Renal pelvis (tissue), 4 donors: ENCODE data around the gene ALX4. TPM values are rescaled to one million over a fixed set of nuclear protein-coding genes. Genes with fewer than 3 reads are reported as not detected.

Experiments
- DNase-seq: peaks from one replicate; pipeline ENCODE4 v3.0.0-alpha.2; 2013
- polyA plus RNA-seq, 3 donors: library from polyadenylated mRNA; unstranded; fragments of 120-200 nt; gene quantifications; one replicate each; pipeline ENCODE4 v1.2.1, GENCODE V29; 2013; ENCODE audit not compliant: insufficient read length in 3 of 3

The ALX4 gene
- polyA plus RNA-seq, 3 donors, result 0.13 to 0.34 (median 0.27) TPM

DNA sequence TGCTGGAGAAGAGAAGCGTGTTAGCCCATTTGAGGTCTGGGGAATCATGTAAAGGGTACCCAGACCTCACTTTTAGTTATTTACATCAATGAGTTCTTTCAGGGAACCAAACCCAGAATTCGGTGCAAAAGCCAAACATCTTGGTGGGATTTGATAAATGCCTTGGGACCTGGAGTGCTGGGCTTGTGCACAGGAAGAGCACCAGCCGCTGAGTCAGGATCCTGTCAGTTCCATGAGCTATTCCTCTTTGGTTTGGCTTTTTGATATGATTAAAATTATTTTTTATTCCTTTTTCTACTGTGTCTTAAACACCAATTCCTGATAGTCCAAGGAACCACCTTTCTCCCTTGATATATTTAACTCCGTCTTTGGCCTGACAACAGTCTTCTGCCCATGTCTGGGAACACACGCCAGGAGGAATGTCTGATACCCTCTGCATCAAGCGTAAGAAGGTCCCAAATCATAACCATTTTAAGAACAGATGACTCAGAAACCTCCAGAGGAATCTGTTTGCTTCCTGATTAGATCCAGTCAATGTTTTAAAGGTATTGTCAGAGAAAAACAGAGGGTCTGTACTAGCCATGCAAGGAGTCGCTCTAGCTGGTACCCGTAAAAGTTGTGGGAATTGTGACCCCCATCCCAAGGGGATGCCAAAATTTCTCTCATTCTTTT lies 65.2 kb downstream of the ALX4 start:
- DNase-seq, result no peak

GRCh38 chr11:44243595-44244343 lies 66.2 kb downstream of the ALX4 start:
- peak; percentile 65 for DNase-seq

- DNase-seq, result no peak
These were observed 66.9 kb downstream of the ALX4 start for GRCh38 chr11:44243086-44243485.

GRCh38 chr11:44241851-44242250 lies 68.1 kb downstream of the ALX4 start:
- DNase-seq, result no peak

- DNase-seq, result no peak
These were observed 72.8 kb downstream of the ALX4 start for GRCh38 chr11:44237156-44237555.

- peak; percentile 53 for DNase-seq
These were observed 73.6 kb downstream of the ALX4 start for GRCh38 chr11:44236296-44236695.

DNA sequence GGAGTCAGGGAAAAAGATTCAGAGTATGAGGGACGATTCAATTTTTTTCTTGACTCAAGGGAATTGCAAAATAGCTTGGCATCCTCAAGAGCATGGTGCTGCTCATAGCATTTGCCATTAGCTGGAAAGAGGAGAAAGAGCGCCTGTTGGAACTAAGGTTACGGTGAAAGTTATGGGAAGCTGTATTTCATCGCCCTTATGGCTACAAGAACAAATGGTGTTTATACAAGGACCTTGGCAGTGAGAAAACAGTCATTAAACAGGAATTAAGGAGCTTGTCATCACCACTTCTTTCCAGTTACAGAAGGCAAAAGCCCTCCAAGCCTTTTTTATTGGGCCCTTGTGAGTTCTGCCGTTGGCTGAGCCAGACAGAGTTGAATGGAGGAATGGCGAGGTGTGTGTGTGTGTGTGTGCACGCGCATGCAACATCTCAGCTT lies 74.2 kb downstream of the ALX4 start:
- DNase-seq, result peak; percentile 69

GRCh38 chr11:44229624-44230023 lies 80.3 kb downstream of the ALX4 start:
- no peak for DNase-seq

GRCh38 chr11:44229098-44229497 lies 80.8 kb downstream of the ALX4 start:
- no peak for DNase-seq

- no peak for DNase-seq
These were observed 81.6 kb downstream of the ALX4 start for GRCh38 chr11:44228379-44228778.

- no peak for DNase-seq
These were observed 83.0 kb downstream of the ALX4 start for GRCh38 chr11:44226945-44227344.

- no peak for DNase-seq
These were observed 83.4 kb downstream of the ALX4 start for GRCh38 chr11:44226490-44226889.

DNA sequence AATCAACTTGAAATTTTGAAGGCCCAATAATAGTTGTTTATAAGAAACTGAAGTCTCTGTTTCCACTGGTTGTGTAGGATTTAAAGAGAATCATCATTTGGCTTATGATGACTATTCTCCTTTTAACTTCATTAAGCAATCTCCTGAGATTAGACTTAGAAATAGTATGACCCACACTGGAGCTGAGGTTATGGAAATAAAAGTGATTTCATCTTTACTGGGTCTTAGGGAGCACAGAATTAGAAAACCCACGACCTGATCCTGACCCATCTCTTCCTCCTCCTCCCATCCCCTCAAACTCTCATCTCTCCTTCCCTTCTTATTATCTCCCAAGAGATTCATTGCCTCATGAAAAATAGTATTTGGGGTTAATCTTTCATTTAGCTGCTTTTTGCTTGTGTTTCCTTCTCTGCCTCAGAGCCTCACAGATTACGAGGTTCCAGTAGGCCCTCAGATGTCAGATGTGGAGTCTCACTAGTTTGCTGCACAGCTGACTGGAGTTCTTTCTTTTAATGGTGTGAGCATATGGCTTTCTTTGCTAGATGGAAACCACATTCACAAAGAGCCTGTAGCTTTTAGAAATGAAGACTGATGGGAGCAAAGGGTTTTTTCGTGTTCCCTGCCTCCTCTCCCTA lies 85.0 kb downstream of the ALX4 start:
- no peak for DNase-seq

DNA sequence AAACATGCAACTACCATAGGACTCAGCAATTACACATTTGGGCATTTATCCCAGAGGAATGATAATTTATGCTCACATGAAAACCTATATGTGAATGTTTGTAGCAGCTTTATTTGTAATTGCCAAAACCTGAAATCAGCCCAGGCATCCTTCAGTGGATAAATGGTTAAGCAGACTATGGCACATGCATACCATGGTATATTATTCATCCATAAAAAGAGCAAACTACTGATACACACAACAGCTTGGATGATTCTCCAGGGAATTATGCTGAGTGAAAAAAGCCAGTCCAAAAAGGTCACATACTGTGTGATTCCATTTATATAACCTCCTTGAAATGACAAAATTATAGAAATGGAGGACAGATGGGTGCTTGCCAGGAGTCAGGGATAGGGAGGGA lies 86.7 kb downstream of the ALX4 start:
- no peak for DNase-seq

DNA sequence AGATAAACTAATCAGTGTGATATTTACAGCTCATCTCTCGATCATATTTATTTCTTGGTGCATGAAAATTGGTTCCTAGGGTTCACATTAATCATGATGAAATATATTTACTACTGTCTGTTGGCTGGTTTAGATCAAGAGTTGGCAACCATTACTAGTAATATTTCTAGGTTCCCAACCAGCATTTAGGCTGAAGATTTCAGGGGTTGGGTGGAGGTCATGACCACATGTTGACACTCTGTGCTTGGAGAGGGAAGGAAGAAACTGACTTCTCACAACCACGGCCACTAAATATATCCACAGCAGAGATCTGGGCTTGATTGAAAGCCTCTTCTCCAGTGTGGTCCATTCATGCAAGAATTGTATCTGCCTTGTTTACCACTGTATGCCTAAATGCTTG lies 87.9 kb downstream of the ALX4 start:
- DNase-seq, result no peak

- DNase-seq, result no peak
These were observed 88.5 kb downstream of the ALX4 start for GRCh38 chr11:44221456-44221855.

DNA sequence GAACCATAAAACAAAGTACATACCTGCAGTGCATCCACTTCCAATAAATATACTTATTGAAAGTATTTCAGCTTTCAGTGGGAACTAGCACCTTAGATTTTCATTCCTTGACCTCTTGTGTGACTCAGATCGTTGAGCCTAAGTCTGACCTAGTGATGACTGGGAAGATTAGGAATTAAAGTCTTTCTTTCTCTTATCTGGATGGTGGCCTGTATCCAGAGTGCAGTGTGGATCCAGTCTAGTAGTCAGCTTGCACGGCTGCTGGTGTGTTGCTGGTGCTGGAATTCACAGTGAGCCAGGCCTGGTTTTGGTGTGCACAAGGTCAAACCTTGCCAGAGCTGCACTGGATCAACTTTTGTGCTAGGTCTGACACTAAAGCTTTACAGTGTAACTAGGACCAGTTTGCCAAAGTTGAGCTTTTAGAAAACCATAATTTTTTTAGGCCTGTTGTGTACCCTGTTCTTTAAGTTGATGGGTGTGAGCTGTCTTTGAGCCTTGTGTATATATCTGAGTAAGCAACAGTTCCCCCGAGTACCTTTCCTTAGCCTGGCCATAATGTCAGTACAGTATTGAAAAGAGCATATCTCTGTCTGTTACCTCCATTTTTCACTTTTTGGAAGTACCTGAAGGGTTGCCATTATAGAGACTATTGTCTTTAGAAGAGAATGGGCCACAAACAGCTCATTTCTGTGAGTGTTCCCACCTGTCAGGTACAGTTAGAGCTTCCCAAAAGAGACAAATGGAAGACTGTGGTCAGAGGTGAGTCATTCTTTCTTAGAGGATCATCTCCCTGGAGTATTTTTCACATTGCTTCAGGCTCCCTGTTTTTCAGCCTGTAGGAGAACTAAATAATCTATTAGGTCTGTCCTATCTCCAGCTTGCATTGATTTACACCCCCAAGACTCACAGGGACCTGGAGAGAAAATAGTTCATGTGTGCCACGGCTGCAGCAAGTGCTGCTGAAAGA lies 89.8 kb downstream of the ALX4 start:
- no peak for DNase-seq

GRCh38 chr11:44217432-44217831 lies 92.5 kb downstream of the ALX4 start:
- no peak for DNase-seq

- no peak for DNase-seq
These were observed 96.8 kb downstream of the ALX4 start for GRCh38 chr11:44213148-44213547.

DNA sequence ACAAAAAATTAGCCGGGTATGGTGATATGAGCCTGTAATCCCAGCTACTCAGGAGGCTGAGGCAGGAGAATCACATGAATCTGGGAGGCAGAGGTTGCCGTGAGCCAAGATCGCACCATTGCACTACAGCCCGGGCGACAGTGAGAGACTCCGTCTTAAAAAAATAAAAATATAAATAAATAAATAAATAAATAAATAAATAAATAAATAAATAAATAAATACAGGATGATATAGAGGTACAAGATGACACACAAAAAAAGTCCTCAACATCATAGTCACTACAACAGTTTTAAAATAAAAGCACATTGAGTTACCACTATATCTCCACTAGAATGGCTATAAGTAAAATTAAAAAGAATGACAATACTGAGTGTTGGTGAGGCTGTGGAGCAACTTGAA lies 97.8 kb downstream of the ALX4 start:
- DNase-seq, result no peak
